Fibroblast of lung (primary cell): ENCODE measurements around the gene GPC6.

Experiments used
- CTCF ChIP-seq, 2 donors: IDR thresholded peaks in 1 of 2; conservative IDR thresholded peaks in 1 of 2; 1 replicate in 1 of 2; 2 replicates in 1 of 2; pipeline ENCODE4 v1.5.1; 2011 to 2012; ENCODE audit warnings: low read length in 2 of 2, control low read depth in 1 of 2, inconsistent platforms in 1 of 2, low read depth in 1 of 2, mild to moderate bottlenecking in 1 of 2
- EZH2 ChIP-seq: IDR thresholded peaks from 2 replicates; pipeline ENCODE4 v1.5.1; 2012; ENCODE audit warnings: low read length, control low read depth, mild to moderate bottlenecking; ENCODE audit errors: missing control alignments

- TF ChIP-seq CTCF (conservative IDR thresholded peaks at IDR 0.05 in 1 of 2, IDR thresholded peaks at IDR 0.05 in 1 of 2; ENCODE audit: low read depth in 1 of 2, low read length in 2 of 2), result no peak
- TF ChIP-seq EZH2, result no peak
Measured at GRCh38 chr13:93689333-93689732, 462.7 kb downstream of the GPC6 start.
